SU-DHL-6 (cell line): ENCODE measurements around the gene QSOX2.

Experiments
- EZH2phosphoT487 ChIP-seq: fragments of 200-600 bp; sonication (generic), shearing (Covaris generic); conservative IDR thresholded peaks from 2 replicates; pipeline ENCODE4 v1.6.1; 2018; ENCODE audit warnings: mild to moderate bottlenecking, antibody characterized with exemption, low read length, moderate library complexity, mixed read lengths
- TF ChIP-seq, protein P1 (sequence below): fragments of 200-600 bp; sonication (generic); IDR thresholded peaks from one replicate; pipeline ENCODE4 v1.5.1; 2017; ENCODE audit warnings: antibody characterized with exemption, mild to moderate bottlenecking, low read length, moderate library complexity; ENCODE audit not compliant: insufficient read depth, poor library complexity, severe bottlenecking

DNA sequence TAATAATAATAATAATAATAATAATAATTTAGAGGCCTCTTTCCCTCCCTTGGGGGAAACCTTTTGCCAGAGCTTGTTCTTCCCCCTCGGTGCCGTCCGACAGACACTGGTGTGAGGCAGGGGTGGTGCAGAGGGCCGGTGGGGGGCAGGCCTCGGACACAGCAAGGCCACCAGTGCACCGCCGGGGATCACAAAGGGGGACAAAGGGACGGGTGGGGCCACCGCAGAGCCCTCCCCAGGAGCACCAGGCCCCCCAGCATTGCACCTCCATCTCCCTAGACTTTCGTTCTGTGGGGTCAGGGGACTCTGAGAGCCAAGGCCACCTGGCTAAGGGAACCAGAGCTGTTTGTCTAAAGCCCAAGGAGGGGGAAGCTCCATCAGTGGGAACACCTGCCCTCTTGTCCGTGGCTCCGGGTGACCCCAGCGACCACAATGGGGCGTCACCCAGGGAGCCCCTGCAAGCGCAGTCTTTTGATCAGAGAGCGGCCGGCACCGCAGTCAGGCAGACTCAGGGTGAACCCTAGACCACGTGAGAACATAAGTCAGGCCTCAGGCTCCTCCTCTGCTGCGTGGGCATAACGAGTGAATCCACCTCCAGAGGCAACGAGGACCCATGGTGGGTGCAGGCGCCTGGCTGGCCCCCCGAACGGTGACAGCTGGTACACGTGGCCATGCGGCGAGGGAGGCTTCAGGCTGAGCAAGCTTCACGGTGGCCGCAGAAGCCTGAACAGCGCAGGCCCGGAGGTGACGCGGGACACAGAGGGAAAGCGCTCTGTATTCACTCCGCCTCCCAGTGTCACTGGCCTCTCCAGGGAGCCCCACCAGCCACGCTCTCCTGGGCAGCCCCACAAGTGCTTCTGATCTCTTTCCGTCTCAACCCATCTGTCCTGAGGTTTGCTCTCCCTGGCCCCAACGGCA lies 12.0 kb upstream of the QSOX2 start:
- TF ChIP-seq, protein P1, sequence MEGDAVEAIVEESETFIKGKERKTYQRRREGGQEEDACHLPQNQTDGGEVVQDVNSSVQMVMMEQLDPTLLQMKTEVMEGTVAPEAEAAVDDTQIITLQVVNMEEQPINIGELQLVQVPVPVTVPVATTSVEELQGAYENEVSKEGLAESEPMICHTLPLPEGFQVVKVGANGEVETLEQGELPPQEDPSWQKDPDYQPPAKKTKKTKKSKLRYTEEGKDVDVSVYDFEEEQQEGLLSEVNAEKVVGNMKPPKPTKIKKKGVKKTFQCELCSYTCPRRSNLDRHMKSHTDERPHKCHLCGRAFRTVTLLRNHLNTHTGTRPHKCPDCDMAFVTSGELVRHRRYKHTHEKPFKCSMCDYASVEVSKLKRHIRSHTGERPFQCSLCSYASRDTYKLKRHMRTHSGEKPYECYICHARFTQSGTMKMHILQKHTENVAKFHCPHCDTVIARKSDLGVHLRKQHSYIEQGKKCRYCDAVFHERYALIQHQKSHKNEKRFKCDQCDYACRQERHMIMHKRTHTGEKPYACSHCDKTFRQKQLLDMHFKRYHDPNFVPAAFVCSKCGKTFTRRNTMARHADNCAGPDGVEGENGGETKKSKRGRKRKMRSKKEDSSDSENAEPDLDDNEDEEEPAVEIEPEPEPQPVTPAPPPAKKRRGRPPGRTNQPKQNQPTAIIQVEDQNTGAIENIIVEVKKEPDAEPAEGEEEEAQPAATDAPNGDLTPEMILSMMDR, result no peak
- no peak for TF ChIP-seq EZH2phosphoT487
